Effector memory CD8-positive, alpha-beta T cell (primary cell): ENCODE results near the gene HOXA3.

Source experiments
- ATAC-seq: fragments of 150-1000 bp; cut with Tn5 transposase; replicated peaks from 2 replicates; pipeline ENCODE4 v1.10.0; 2021; ENCODE audit warnings: mild to moderate bottlenecking, moderate library complexity
- DNase-seq, 3 experiments: peaks; one replicate each; pipeline ENCODE4 v3.0.0; 2021
- H3K27ac Mint-ChIP-seq, 2 donors: one replicate each; pipeline ENCODE4 v1.8.0; 2022; ENCODE audit warnings: mild to moderate bottlenecking in 2 of 2, mixed read lengths in 2 of 2, moderate library complexity in 2 of 2
- H3K27me3 Mint-ChIP-seq, 2 donors: one replicate each; pipeline ENCODE4 v1.8.0; 2022; ENCODE audit warnings: mixed read lengths in 2 of 2
- H3K36me3 Mint-ChIP-seq: one replicate; pipeline ENCODE4 v1.8.0; 2022; ENCODE audit warnings: mild to moderate bottlenecking, moderate library complexity, mixed read lengths; ENCODE audit not compliant: insufficient read depth
- H3K4me1 Mint-ChIP-seq, 2 donors: one replicate each; pipeline ENCODE4 v1.8.0; 2022; ENCODE audit warnings: low read depth in 2 of 2, mixed read lengths in 2 of 2
- H3K4me3 Mint-ChIP-seq, 2 donors: one replicate each; pipeline ENCODE4 v1.8.0; 2022; ENCODE audit warnings: mild to moderate bottlenecking in 2 of 2, mixed read lengths in 2 of 2, moderate library complexity in 2 of 2
- H3K9me3 Mint-ChIP-seq, 2 donors: one replicate each; pipeline ENCODE4 v1.8.0; 2022; ENCODE audit warnings: mixed read lengths in 2 of 2

Gene HOXA3

DNA sequence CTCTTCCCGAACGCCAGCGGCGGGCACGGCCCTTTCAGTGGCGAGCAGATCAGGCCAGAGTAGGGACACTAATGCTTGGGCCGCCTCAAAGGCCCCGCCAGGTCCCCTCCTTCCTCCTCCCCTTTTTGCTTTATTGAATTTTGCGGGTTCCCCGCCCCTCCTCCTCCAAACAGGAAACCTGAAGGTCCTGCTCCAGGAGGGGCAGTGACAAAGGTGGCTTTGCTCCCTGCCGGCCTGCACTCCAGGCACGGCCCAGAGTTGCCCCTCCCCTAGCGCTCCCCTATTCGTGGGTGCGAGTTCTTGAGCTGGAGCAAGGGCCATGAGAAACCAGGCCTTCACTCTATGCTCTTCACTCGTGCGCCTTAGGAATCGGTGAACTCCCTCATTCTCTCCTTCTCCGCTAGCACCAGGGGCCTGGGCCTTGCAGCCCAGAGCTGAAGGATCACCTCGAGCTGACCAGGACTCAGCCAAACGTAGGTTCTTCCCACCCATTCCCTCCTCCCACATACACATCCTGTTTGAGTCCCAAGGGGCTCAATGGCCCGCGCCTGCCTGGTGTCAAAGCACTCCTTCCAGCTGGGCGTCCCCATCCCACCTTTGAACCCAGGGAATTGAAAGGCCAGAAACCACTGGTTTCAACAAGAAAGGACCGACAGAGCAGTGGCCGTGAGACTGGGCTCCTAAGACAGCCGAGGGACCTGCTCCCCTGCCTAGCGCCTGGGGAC lies 4.2 kb downstream of the HOXA3 start:
- DNase-seq (no peak), ATAC-seq (no peak)
- H3K36me3 Mint-ChIP-seq: peaks cover 7% of the 10 kb centered on the region
- H3K4me1 Mint-ChIP-seq: peaks cover 23 to 24% of the 10 kb centered on the region in 2 donors
- no peak overlapping the region for H3K27ac Mint-ChIP-seq
- H3K9me3 Mint-ChIP-seq: no peaks in the 10 kb centered on the region
- peak overlapping the region; percentile 59 to 63 for H3K4me3 Mint-ChIP-seq
- peaks cover 68 to 85% of the 10 kb centered on the region in 2 donors for H3K27me3 Mint-ChIP-seq

DNA sequence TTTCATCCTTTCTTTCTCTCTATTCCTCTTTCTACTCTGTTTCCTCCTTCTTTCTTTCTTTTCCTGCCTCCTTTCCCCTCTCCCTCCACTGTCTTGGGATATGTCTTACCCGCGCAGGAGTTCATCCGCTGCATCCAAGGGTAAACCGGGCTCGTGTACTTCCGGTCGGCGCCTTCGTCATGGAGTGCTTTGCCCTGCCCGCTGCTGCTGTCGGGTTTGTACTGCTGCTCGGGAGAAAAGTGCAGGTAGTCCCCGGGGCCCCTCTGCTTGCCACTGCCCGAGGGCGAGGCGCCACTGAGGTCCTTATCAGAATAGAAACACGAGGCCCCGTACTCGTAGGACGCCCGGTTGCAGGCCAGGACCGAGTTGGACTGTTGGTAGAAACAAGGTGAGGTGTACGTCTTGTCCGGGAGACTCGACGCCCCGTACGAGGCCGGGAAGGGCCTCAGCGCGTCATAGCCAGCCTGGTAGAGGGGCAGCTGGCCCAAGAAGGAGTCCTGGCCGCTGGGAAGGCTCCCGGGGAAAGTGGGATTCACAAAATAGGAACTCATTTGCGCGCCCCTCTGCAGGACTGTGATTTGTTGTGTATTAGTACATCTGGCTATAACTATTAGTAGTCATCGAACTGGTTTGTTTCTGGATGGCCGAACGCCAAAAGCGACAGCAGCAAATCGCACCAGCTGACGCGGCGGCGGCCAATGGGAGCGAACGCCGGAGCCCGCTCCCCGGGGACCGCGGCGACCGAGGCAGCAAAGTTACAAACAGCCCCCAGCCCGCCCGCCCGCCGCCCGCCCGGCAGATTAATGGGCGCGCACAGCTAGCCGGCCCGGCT lies 5.0 kb downstream of the HOXA3 start, which contains the start of gene HOXA6:
Gene HOXA6 (minus strand): TSS at position 576 of the 832 bp plus-strand sequence. CDS start 25 bp downstream, at position 551.
- peaks cover 23 to 24% of the 10 kb centered on the region in 2 donors for H3K4me1 Mint-ChIP-seq
- DNase-seq (no peak), ATAC-seq (no peak)
- H3K9me3 Mint-ChIP-seq: no peaks in the 10 kb centered on the region
- peaks cover 7% of the 10 kb centered on the region for H3K36me3 Mint-ChIP-seq
- H3K27ac Mint-ChIP-seq: no peak within 1 kb of the TSS
- H3K4me3 Mint-ChIP-seq: peak within 1 kb of the TSS; percentile 59 to 63
- H3K27me3 Mint-ChIP-seq: peaks cover 65 to 84% of the 10 kb centered on the region in 2 donors

DNA sequence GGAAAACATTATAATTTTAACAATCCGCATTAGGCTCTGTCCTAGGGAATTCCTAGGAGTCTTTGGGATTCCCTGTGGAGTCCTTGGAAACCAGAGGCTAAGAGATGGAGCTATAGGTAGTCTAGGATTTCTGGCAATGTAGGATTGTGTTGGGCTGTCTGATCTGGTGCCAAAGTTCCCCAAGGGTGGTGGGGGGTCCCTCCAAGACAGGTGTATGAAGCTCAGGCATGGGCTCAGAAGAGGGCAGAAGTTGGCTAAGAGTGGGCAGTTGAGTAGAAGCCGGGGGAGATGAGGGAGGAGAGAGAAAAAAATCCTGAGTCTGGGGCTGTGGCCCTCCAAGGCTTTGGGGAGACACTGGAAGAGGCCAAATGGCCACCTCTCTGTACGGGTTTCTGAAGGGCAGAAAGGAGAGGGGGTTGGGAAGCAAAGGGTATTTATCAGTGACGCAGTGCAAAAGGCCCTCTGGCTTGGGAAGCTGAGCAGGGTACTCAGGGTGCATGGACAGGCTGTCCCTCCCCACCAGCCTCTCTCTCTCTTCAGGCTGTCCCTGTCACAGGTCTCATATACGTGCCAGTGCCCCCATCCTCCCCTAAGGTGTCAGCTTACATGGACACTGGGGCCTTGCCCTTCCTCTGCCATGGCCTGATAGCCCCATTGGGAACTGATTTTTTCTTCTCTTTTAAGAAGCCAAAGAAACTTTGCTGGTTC lies 5.7 kb downstream of the HOXA3 start:
- ATAC-seq: no peak
- DNase-seq: no peak
- H3K4me1 Mint-ChIP-seq: peaks cover 16 to 17% of the 10 kb centered on the region in 2 donors
- no peaks in the 10 kb centered on the region for H3K9me3 Mint-ChIP-seq
- H3K4me3 Mint-ChIP-seq: no peak overlapping the region
- H3K36me3 Mint-ChIP-seq: peaks cover 3% of the 10 kb centered on the region
- H3K27ac Mint-ChIP-seq: no peak overlapping the region
- peaks cover 62 to 84% of the 10 kb centered on the region in 2 donors for H3K27me3 Mint-ChIP-seq

DNA sequence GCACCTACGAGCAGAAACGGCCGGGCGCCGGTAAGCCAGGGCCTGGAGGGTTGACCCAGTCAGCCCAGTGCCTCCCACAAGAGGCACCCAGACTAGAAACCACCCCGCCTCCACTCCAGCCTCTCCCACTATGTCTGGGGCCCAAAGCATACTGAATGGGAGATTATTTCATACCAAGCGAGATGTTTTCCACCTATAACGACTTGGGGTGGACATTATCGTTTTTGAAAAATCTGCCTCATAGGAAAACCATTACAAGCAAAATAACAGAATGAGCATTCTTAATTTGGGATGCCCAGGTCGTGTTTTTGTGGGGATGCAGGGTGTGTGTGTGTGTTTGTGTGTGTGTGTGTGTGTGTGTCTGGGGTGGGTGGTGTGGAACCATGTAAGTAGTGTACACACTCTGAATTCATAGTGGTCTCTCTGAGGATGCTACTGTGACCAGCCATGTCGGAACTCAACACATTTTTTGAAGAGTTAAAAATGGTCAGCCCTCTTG lies 6.4 kb downstream of the HOXA3 start:
- no peak for ATAC-seq
- H3K27ac Mint-ChIP-seq: no peak overlapping the region
- H3K36me3 Mint-ChIP-seq: no peaks in the 10 kb centered on the region
- H3K4me3 Mint-ChIP-seq: no peak overlapping the region
- no peaks in the 10 kb centered on the region for H3K9me3 Mint-ChIP-seq
- no peak for DNase-seq
- H3K27me3 Mint-ChIP-seq: peaks cover 58 to 83% of the 10 kb centered on the region in 2 donors
- peaks cover 10% of the 10 kb centered on the region in 2 donors for H3K4me1 Mint-ChIP-seq

DNA sequence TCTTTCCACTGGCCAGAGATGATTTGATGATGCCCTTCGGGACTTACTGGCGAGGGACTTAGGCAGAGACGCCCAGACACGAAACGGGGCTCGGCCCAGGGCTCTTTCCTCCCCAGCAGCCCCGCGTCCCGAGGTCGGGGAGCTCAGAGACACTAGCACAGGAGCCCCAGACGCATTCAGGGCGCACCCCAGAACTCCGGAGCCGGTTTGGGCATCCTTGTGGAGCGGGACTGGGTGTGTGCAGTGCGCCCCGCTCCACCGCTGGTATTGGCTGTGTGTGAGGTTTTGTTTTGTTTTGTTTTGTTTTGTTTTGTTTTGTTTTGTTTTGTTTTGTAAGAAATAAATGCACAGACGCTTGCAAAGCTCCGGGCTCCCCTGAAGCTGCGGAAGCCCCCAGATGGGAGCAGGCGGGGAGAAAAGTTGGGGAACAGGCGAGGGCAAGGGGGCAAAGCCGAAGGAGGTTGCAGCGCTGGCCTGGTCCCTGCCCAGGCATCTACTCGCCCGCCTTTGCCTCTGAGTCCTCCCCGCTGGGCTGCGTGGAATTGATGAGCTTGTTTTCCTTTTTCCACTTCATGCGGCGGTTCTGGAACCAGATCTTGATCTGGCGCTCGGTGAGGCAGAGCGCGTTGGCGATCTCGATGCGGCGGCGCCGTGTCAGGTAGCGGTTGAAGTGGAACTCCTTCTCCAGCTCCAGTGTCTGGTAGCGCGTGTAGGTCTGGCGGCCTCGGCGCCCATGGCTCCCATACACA lies 7.0 kb downstream of the HOXA3 start:
- ATAC-seq (no peak), DNase-seq (no peak)
- Mint-ChIP-seq H3K36me3 (no peaks in the 10 kb centered on the region), H3K4me3 (no peak overlapping the region), H3K27me3 (peaks cover 51 to 77% of the 10 kb centered on the region in 2 donors), H3K27ac (no peak overlapping the region), H3K4me1 (peaks cover 4 to 5% of the 10 kb centered on the region in 2 donors), H3K9me3 (no peaks in the 10 kb centered on the region)

DNA sequence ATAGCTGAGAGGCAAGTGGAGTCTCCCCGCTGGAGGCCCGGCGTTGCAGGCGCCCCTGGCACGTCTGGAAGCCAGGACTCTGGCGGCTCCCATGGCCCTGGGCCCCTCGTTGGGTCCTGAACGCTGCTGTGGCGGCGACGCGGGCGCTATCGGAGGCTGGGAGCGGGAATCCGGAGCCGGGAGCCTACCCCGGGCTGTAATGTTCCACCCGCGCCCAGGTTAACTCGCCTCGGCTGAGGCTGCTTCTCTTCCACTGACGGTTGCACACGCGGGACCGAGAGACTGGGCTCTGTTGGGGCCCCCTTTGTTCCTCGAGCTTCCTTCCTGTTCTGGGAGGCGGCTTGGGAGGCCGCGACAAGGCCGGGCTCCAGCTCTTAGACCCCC lies 7.6 kb downstream of the HOXA3 start:
- no peaks in the 10 kb centered on the region for H3K36me3 Mint-ChIP-seq
- no peak overlapping the region for H3K27ac Mint-ChIP-seq
- DNase-seq: no peak
- peaks cover 49 to 71% of the 10 kb centered on the region in 2 donors for H3K27me3 Mint-ChIP-seq
- no peak overlapping the region for H3K4me3 Mint-ChIP-seq
- H3K4me1 Mint-ChIP-seq: peaks cover 2 to 3% of the 10 kb centered on the region in 2 donors
- H3K9me3 Mint-ChIP-seq: no peaks in the 10 kb centered on the region
- ATAC-seq: no peak

DNA sequence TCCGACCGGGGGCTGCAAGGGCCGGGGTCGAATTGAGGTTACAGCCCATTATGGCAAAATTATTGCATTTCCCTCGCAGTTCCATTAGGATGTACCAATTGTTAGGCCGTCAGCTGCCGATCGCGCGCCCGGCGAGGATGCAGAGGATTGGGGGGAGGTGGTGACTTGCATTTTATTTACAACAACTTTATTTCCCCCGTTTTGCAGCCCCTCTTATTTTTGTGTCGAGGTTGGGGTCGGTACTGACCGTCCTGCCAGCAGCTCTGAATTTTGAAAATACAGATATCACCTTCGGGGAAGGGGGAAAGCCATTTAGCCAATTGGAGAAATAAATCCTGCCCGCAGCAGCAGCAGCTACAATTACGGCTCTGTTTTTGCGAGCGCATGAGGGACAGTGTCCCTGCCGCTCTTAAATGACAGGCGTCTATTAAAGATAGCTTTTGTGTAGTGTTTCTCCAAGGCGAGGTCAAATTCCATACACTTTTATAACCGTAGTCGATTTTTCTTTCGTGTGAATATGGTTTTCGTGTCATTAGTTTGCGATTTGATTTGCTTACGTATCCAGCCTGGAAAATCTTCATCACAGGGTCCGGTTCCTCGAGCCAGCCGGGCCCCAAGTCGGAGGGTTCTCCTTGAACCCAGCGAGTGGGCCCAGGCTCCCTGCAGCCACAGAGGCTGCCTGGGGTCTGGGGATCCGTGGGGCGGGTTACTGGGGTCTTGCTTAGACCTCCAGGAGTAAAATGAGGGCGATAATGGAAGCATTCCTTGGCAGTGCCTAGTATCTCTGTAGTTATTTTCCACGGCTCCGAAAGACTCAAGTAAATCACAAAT lies 8.2 kb downstream of the HOXA3 start:
- Mint-ChIP-seq H3K27ac (no peak overlapping the region), H3K27me3 (peaks cover 49 to 67% of the 10 kb centered on the region in 2 donors)

DNA sequence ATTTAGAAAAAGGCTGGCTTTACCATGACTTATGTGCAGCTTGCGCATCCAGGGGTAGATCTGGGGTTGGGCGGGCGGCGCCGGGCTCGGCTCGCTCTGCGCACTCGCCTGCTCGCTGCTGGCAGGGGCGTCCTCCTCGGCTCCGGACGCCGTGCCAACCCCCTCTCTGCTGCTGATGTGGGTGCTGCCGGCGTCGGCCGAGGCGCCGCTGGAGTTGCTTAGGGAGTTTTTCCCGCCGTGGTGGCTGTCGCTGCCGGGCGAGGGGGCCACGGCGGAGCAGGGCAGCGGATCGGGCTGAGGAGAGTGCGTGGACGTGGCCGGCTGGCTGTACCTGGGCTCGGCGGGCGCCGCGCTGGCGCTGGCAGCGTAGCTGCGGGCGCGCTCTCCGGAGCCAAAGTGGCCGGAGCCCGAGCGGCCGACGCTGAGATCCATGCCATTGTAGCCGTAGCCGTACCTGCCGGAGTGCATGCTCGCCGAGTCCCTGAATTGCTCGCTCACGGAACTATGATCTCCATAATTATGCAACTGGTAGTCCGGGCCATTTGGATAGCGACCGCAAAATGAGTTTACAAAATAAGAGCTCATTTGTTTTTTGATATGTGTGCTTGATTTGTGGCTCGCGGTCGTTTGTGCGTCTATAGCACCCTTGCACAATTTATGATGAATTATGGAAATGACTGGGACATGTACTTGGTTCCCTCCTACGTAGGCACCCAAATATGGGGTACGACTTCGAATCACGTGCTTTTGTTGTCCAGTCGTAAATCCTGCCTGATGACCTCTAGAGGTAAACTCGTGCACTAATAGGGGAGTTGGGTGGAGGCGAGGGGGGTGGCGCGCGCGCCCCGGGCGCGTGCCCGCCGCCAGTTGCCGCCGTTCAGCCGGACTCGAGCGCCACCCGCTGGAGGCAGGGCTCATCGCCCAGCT lies 9.1 kb downstream of the HOXA3 start, which contains the start of gene HOXA5:
Gene HOXA5 (minus strand): TSS at position 659 of the 927 bp plus-strand sequence. CDS start 74 bp downstream, at position 585.
- DNase-seq (no peak), ATAC-seq (no peak)
- peaks cover 50 to 66% of the 10 kb centered on the region in 2 donors for H3K27me3 Mint-ChIP-seq
- H3K27ac Mint-ChIP-seq: no peak within 1 kb of the TSS
- no peak within 1 kb of the TSS for H3K4me3 Mint-ChIP-seq
- no peaks in the 10 kb centered on the region for H3K9me3 Mint-ChIP-seq
- no peaks in the 10 kb centered on the region for H3K36me3 Mint-ChIP-seq
- H3K4me1 Mint-ChIP-seq: peaks cover 2 to 3% of the 10 kb centered on the region in 2 donors

More for the DNA sequence above, 8.2 kb downstream of the HOXA3 start:
- no peak overlapping the region for H3K4me3 Mint-ChIP-seq
- H3K36me3 Mint-ChIP-seq: no peaks in the 10 kb centered on the region
- peaks cover 2 to 3% of the 10 kb centered on the region in 2 donors for H3K4me1 Mint-ChIP-seq
- ATAC-seq (no peak), DNase-seq (no peak)
- H3K9me3 Mint-ChIP-seq: no peaks in the 10 kb centered on the region

DNA sequence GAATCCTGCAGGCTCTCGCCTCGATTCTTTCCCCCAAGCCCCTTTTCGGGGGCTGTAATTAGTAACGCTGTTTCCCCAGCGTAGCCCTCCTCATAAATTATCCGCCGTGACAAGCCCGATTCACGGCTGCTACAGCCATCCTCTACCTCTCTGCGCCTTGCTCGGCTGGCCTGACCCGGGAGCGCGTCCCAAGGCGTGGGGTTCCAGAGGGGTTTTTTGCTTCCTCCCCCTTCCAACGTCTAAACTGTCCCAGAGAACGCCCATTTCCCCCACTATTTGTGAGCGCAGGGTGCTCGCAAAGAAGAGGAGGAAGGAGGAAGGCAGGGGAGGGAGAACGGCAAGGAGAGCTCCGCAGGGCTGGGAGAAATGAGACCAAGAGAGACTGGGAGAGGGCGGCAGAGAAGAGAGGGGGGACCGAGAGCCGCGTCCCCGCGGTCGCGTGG lies 9.8 kb downstream of the HOXA3 start:
- H3K4me1 Mint-ChIP-seq: no peaks in the 10 kb centered on the region
- no peak overlapping the region for H3K27ac Mint-ChIP-seq
- peaks cover 52 to 66% of the 10 kb centered on the region in 2 donors for H3K27me3 Mint-ChIP-seq
- no peaks in the 10 kb centered on the region for H3K36me3 Mint-ChIP-seq
- ATAC-seq: no peak
- no peak for DNase-seq
- no peak overlapping the region for H3K4me3 Mint-ChIP-seq
- H3K9me3 Mint-ChIP-seq: no peaks in the 10 kb centered on the region

DNA sequence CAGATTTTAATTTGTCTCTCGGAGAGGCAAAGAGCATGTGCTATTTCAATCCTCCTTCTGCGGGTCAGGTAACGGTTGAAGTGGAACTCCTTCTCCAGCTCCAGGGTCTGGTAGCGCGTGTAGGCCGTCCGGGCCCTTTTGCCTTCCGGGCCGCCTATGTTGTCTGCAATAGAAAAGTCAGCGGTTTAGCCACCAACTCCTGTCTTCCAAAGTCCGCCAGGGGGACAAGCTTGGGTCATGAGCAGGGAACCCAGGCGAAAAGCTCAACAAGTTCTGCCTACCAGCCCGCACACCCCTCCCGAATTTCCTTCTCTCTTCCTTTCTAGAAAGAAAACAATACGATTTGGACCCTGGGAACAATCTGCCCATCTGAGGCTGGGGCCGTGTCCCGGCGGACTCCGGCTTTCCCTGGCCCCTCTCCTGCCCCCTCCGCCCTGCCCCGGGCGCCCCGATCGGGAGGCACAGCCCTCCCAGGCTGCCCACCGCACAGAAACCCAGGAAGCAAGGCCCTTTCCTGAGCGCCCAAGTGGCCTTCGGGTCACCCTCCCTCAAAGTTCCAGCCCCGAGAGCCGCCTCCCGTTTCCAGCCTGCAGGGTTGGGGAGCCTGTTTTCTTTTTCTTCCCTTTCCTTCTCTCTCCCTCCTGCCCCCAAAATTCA lies 10.3 kb downstream of the HOXA3 start:
- no peak overlapping the region for H3K4me3 Mint-ChIP-seq
- H3K9me3 Mint-ChIP-seq: no peaks in the 10 kb centered on the region
- no peak for ATAC-seq
- no peaks in the 10 kb centered on the region for H3K36me3 Mint-ChIP-seq
- H3K27ac Mint-ChIP-seq: no peak overlapping the region
- no peaks in the 10 kb centered on the region for H3K4me1 Mint-ChIP-seq
- H3K27me3 Mint-ChIP-seq: peaks cover 53 to 66% of the 10 kb centered on the region in 2 donors
- no peak for DNase-seq
